BJ (cell line): Measurements from ENCODE around the gene WIPI1. TPM values are rescaled to one million over a fixed set of nuclear protein-coding genes. Genes with fewer than 3 reads are reported as not detected.

Experiments
- CTCF ChIA-PET: fragments of 350-600 bp; formaldehyde crosslinking; extraction: SDS; loops from one replicate; lab custom pipeline; 2021; ENCODE audit warnings: antibody characterized with exemption, inconsistent platforms; lab: Yijun Ruan, JAX
- POLR2A ChIA-PET: fragments of 300-600 bp; sonication (Branson Sonifier 250); formaldehyde crosslinking; extraction: SDS; loops from one replicate; lab custom pipeline; 2021; ENCODE audit warnings: antibody characterized with exemption; lab: Charles Lee
- DNase-seq: peaks from one replicate; pipeline ENCODE4 v3.0.0-alpha.2; 2011; ENCODE audit warnings: low read depth
- H3K27me3 ChIP-seq: 2 replicates; pipeline ENCODE4 v1.6.0; 2011; ENCODE audit warnings: low read length; ENCODE audit not compliant: control insufficient read depth, insufficient read depth
- H3K36me3 ChIP-seq: 2 replicates; pipeline ENCODE4 v1.5.1; 2011; ENCODE audit warnings: low read length; ENCODE audit not compliant: control insufficient read depth, insufficient read depth
- H3K4me3 ChIP-seq: 2 replicates; pipeline ENCODE4 v1.5.1; 2011; ENCODE audit warnings: low read depth, mild to moderate bottlenecking, control low read depth, low read length
- CTCF ChIP-seq: IDR thresholded peaks from 2 replicates; pipeline ENCODE4 v1.5.1; 2011; ENCODE audit warnings: low read depth, mild to moderate bottlenecking, control low read depth, inconsistent platforms, low read length, moderate library complexity; ENCODE audit not compliant: insufficient read depth
- polyA plus RNA-seq: library from polyadenylated mRNA; depleted of rRNA; stranded (reverse); fragments of >200 nt; gene quantifications from 2 replicates; pipeline ENCODE4 v1.2.3, GENCODE V29; 2011

Gene WIPI1
- polyA plus RNA-seq, 1 experiment, result 79.1 TPM

- H3K4me3 ChIP-seq, result peak overlapping the region; percentile 55
- 0 out of 2 replicates have a peak, but pooled peaks cover 2% of the 10 kb centered on the region for H3K27me3 ChIP-seq
- POLR2A ChIA-PET, result interaction anchor here (0.5 to 0.9 kb wide), 2 partner anchors 10 to 55 kb away, joined by 3 to 4 read pairs; partner anchors contain the start of gene PRKAR1A
- TF ChIP-seq CTCF, result 0 out of 2 replicates have a peak, but pooled peaks have one; percentile 5
- peak; percentile 84 for DNase-seq
- peaks cover under 1% of the 10 kb centered on the region; the same call in 1 of the 2 replicates for H3K36me3 ChIP-seq
- CTCF ChIA-PET, result interaction anchor here (0.6 to 2.4 kb wide), 7 partner anchors 9 to 285 kb away, joined by 3 to 13 read pairs (median 9); no protein-coding TSS in a partner anchor
Observed at GRCh38 chr17:68457539-68458259, 403 bp upstream of the WIPI1 start.

GRCh38 chr17:68456339-68457167, 743 bp downstream of the WIPI1 start:
- Histone ChIP-seq H3K4me3 (peak overlapping the region; percentile 84), H3K27me3 (0 out of 2 replicates have a peak, but pooled peaks cover 2% of the 10 kb centered on the region), H3K36me3 (peaks cover 1% of the 10 kb centered on the region)
- ChIA-PET POLR2A (interaction anchor here (0.6 kb wide), 1 partner anchor 1836 kb away, joined by 3 read pairs; no protein-coding TSS in a partner anchor), CTCF (interaction anchor here (1.0 to 2.4 kb wide), 8 partner anchors 10 to 58 kb away, joined by 3 to 13 read pairs (median 5); no protein-coding TSS in a partner anchor)
- TF ChIP-seq CTCF, result no peak
- peak; percentile 43 for DNase-seq

- peaks cover 1% of the 10 kb centered on the region for H3K36me3 ChIP-seq
- no peak for TF ChIP-seq CTCF
- peak; percentile 55 for DNase-seq
- 0 out of 2 replicates have a peak, but pooled peaks cover 2% of the 10 kb centered on the region for H3K27me3 ChIP-seq
- CTCF ChIA-PET, result interaction anchor here (0.6 to 1.5 kb wide), 9 partner anchors 9 to 283 kb away, joined by 3 to 8 read pairs (median 4); no protein-coding TSS in a partner anchor
- POLR2A ChIA-PET, result interaction anchor here (0.6 kb wide), 1 partner anchor 1835 kb away, joined by 3 read pairs; no protein-coding TSS in a partner anchor
- peak overlapping the region; percentile 84 for H3K4me3 ChIP-seq
Observed at GRCh38 chr17:68455901-68456338, 1.4 kb downstream of the WIPI1 start.

- ChIA-PET POLR2A (no interaction called here), CTCF (interaction anchor here (0.6 to 1.6 kb wide), 6 partner anchors 10 to 281 kb away, joined by 3 to 7 read pairs (median 4); no protein-coding TSS in a partner anchor)
- H3K36me3 ChIP-seq, result peaks cover 9% of the 10 kb centered on the region
- no peak overlapping the region for H3K4me3 ChIP-seq
- no peak for DNase-seq
- no peak for TF ChIP-seq CTCF
- H3K27me3 ChIP-seq, result no peaks in the 10 kb centered on the region
Observed at GRCh38 chr17:68453991-68454665, 3.2 kb downstream of the WIPI1 start.
